H9 (cell line): ENCODE results near the gene TBC1D1. TPM values are rescaled to one million over a fixed set of nuclear protein-coding genes. Genes with fewer than 3 reads are reported as not detected.
A peak's percentile ranks its signal among the peaks of the same experiment; 100 is the strongest.

Experiments
- DNase-seq: peaks from one replicate; pipeline ENCODE4 v3.0.0-alpha.2; 2017
- H2AFZ ChIP-seq: one replicate; pipeline ENCODE4 v1.6.1; 2013; ENCODE audit warnings: mild to moderate bottlenecking, low read length, control low read depth, moderate library complexity
- H2AK5ac ChIP-seq: 2 replicates; pipeline ENCODE4 v1.6.1; 2013; ENCODE audit warnings: low read length, control low read depth, mixed read lengths; ENCODE audit not compliant: insufficient read length
- H2BK120ac ChIP-seq: one replicate; pipeline ENCODE4 v1.6.1; 2013; ENCODE audit warnings: low read depth, mild to moderate bottlenecking, low read length, control low read depth, inconsistent platforms; ENCODE audit not compliant: poor library complexity, severe bottlenecking
- H2BK12ac ChIP-seq: 2 replicates; pipeline ENCODE4 v1.6.1; 2013; ENCODE audit warnings: low read length, control low read depth, mixed read lengths, low read depth; ENCODE audit not compliant: insufficient read length
- H2BK15ac ChIP-seq: 2 replicates; pipeline ENCODE4 v1.6.1; 2013; ENCODE audit warnings: low read depth, low read length, control low read depth
- H2BK20ac ChIP-seq: one replicate; pipeline ENCODE4 v1.6.1; 2013; ENCODE audit warnings: low read depth, mild to moderate bottlenecking, low read length, control low read depth, inconsistent platforms; ENCODE audit not compliant: poor library complexity, severe bottlenecking
- H2BK5ac ChIP-seq: 2 replicates; pipeline ENCODE4 v1.6.1; 2013; ENCODE audit warnings: low read length, control low read depth, mixed read lengths; ENCODE audit not compliant: insufficient read length
- H3K14ac ChIP-seq: 2 replicates; pipeline ENCODE4 v1.6.1; 2013; ENCODE audit warnings: low read length, control low read depth; ENCODE audit not compliant: insufficient read depth
- H3K18ac ChIP-seq: 2 replicates; pipeline ENCODE4 v1.6.1; 2013; ENCODE audit warnings: low read depth, mild to moderate bottlenecking, mixed read lengths, low read length, control low read depth; ENCODE audit not compliant: insufficient read length
- H3K23ac ChIP-seq: 2 replicates; pipeline ENCODE4 v1.6.1; 2013; ENCODE audit warnings: low read length, control low read depth, mixed read lengths, low read depth; ENCODE audit not compliant: insufficient read length
- H3K23me2 ChIP-seq: 2 replicates; pipeline ENCODE4 v1.6.1; 2013; ENCODE audit warnings: low read depth, mild to moderate bottlenecking, mixed read lengths, low read length, control low read depth; ENCODE audit not compliant: insufficient read length, poor library complexity, severe bottlenecking
- H3K27ac ChIP-seq: 2 replicates; pipeline ENCODE4 v1.5.1; 2013; ENCODE audit warnings: low read length, control low read depth, mixed read lengths, low read depth; ENCODE audit not compliant: insufficient read length
- H3K27me3 ChIP-seq: 2 replicates; pipeline ENCODE4 v1.6.1; 2013; ENCODE audit warnings: low read length, control low read depth, inconsistent platforms; ENCODE audit not compliant: insufficient read depth
- H3K4ac ChIP-seq: 2 replicates; pipeline ENCODE4 v1.6.1; 2013; ENCODE audit warnings: low read depth, mild to moderate bottlenecking, control low read depth, inconsistent platforms, low read length, moderate library complexity
- H3K4me1 ChIP-seq: 2 replicates; pipeline ENCODE4 v1.6.1; 2013; ENCODE audit warnings: low read length, control low read depth, inconsistent platforms; ENCODE audit not compliant: insufficient read depth
- H3K4me2 ChIP-seq: 2 replicates; pipeline ENCODE4 v1.6.1; 2013; ENCODE audit warnings: low read length, control low read depth, mixed read lengths; ENCODE audit not compliant: insufficient read length, insufficient read depth
- H3K56ac ChIP-seq: 2 replicates; pipeline ENCODE4 v1.6.1; 2013; ENCODE audit warnings: low read depth, mild to moderate bottlenecking, mixed read lengths, low read length, control low read depth; ENCODE audit not compliant: insufficient read length
- H3K79me1 ChIP-seq: 2 replicates; pipeline ENCODE4 v1.6.1; 2013; ENCODE audit warnings: low read depth, mild to moderate bottlenecking, moderate library complexity, low read length, control low read depth, inconsistent platforms; ENCODE audit not compliant: insufficient read depth, poor library complexity, severe bottlenecking
- H3K79me2 ChIP-seq: 2 replicates; pipeline ENCODE4 v1.6.1; 2013; ENCODE audit warnings: low read length, control low read depth, inconsistent platforms; ENCODE audit not compliant: insufficient read depth
- H3K9ac ChIP-seq: 2 replicates; pipeline ENCODE4 v1.6.1; 2013; ENCODE audit warnings: low read length, control low read depth, mixed read lengths; ENCODE audit not compliant: insufficient read length; ENCODE audit errors: extremely low read depth
- H3K9me3 ChIP-seq: one replicate; pipeline ENCODE4 v1.6.1; 2013; ENCODE audit warnings: low read depth, low read length, inconsistent platforms; ENCODE audit not compliant: control insufficient read depth
- H3T11ph ChIP-seq: one replicate; pipeline ENCODE4 v1.6.1; 2013; ENCODE audit warnings: mild to moderate bottlenecking, low read length, control low read depth, inconsistent platforms
- H4K20me1 ChIP-seq: one replicate; pipeline ENCODE4 v1.6.1; 2013; ENCODE audit not compliant: control insufficient read depth, insufficient read length, insufficient read depth
- H4K5ac ChIP-seq: 2 replicates; pipeline ENCODE4 v1.6.1; 2013; ENCODE audit warnings: low read depth, mild to moderate bottlenecking, mixed read lengths, low read length, control low read depth; ENCODE audit not compliant: insufficient read length
- H4K8ac ChIP-seq: replicated peaks from 2 replicates; pipeline ENCODE4 v1.6.1; 2013; ENCODE audit warnings: low read length, control low read depth, mixed read lengths, low read depth; ENCODE audit not compliant: insufficient read length
- H4K91ac ChIP-seq: 2 replicates; pipeline ENCODE4 v1.6.1; 2013; ENCODE audit warnings: low read depth, mild to moderate bottlenecking, moderate library complexity, mixed read lengths, low read length, control low read depth; ENCODE audit not compliant: insufficient read length
- H3K27ac Mint-ChIP-seq, 3 experiments: 2 replicates in 2 of 3; 3 replicates in 1 of 3; pipeline ENCODE4 v1.8.0; 2020 to 2021; ENCODE audit warnings: mixed read lengths in 3 of 3, mild to moderate bottlenecking in 1 of 3, moderate library complexity in 1 of 3
- H3K27me3 Mint-ChIP-seq: 2 replicates; pipeline ENCODE4 v1.8.0; 2021; ENCODE audit warnings: low read depth, mild to moderate bottlenecking, moderate library complexity, mixed read lengths
- H3K36me3 Mint-ChIP-seq, 3 experiments: 2 replicates in 2 of 3; 3 replicates in 1 of 3; pipeline ENCODE4 v1.8.0; 2020 to 2021; ENCODE audit warnings: low read depth in 3 of 3, mixed read lengths in 3 of 3; ENCODE audit not compliant: insufficient read depth in 1 of 3
- H3K4me1 Mint-ChIP-seq, 2 experiments: 2 replicates each; pipeline ENCODE4 v1.8.0; 2020; ENCODE audit warnings: mixed read lengths in 2 of 2
- H3K4me3 Mint-ChIP-seq, 2 experiments: 2 replicates in 1 of 2; 3 replicates in 1 of 2; pipeline ENCODE4 v1.8.0; 2020 to 2021; ENCODE audit warnings: mild to moderate bottlenecking in 2 of 2, mixed read lengths in 2 of 2, moderate library complexity in 1 of 2
- H3K9me3 Mint-ChIP-seq, 2 experiments: 2 replicates in 1 of 2; 3 replicates in 1 of 2; pipeline ENCODE4 v1.8.0; 2020; ENCODE audit warnings: mild to moderate bottlenecking in 2 of 2, mixed read lengths in 2 of 2, moderate library complexity in 1 of 2
- CTCF ChIP-seq: fragments of 200-600 bp; sonication (generic); conservative IDR thresholded peaks from 3 replicates; pipeline ENCODE4 v1.8.0; 2021; ENCODE audit warnings: antibody characterized with exemption, mild to moderate bottlenecking
- WGBS: extraction: QIAGEN DNeasy Blood & Tissue Kit; methylation state at CpG from one replicate; pipeline ENCODE4 v1.1.7; 2013; ENCODE audit warnings: missing lambda C conversion rate, low lambda C conversion rate, mixed read lengths; ENCODE audit not compliant: insufficient read length; ENCODE audit errors: extremely low coverage; 5-methylcytosine and 5-hydroxymethylcytosine counted together
- total RNA-seq: library from RNA; stranded (reverse); gene quantifications from 2 replicates; pipeline ENCODE4 v1.2.1, GENCODE V29; 2021

TBC1D1 gene
- total RNA-seq, 1 experiment from 2014 or later = 109 TPM

DNA sequence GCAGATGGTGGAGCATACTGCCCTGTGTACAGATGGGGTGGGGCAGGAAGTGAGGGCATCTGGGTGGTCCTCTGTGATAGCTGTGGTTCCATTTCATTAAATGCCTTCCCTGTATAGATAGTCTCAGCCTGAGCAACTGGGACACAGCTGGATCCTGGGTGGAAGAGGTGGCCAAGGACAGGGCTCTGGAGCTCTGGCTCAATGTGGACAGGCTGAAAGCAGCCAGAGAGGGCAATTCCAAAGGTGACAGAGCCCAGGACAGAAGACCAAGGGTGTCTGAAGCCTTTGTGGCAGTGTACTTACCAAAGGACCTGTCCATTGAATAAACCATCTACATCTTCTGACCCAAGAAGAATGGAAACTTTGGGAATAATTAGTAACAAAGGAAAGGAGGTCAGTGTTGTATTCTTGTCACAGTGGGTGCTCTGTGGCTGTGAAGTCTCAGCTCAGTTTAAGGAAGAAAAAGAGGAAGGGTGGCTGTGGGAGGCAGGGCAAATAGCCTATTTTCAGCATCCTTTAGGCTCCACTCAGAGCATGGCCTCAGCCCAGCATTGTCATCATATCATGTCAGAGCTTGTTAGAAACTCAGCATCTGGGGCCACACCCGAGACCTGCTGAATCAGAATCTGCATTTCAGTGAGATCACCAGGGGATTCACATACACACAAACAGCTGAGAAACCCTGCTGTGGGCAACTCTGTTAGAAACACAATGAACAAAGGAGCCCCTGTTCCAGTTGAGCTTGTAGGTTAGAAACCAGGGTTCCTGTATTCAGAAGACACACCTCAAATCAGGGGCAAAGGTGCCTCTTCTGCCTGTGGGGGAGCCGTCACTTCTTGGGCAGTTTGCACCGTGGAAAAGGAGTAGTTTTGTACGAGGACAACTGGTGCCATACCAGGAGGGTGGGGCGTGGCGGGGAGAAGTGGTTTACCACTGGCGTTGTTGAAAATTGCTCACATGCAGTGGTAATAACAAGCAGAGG is 237.9 kb downstream of the TBC1D1 start:
- Mint-ChIP-seq H3K9me3 (no peaks in the 10 kb centered on the region; a peak in 1 of 5 replicates), H3K4me1 (peaks cover 41 to 51% of the 10 kb centered on the region in 2 experiments)
- H3K9ac ChIP-seq = no peak overlapping the region

More for the DNA sequence above, 237.9 kb downstream of the TBC1D1 start:
- H3T11ph ChIP-seq = no peak overlapping the region
- Mint-ChIP-seq H3K4me3 (peak overlapping the region; percentile 9 to 28; a peak in 1 of 5 replicates), H3K36me3 (peaks cover 13 to 36% (median 24%) of the 10 kb centered on the region in 3 experiments), H3K27ac (peak overlapping the region in 1 of 3 experiments; percentile 24; a peak in 2 of 7 replicates), H3K27me3 (peaks cover 89% of the 10 kb centered on the region)
- no peaks in the 10 kb centered on the region; the same call in none of the 2 replicates for H3K4me1 ChIP-seq
- H2BK20ac ChIP-seq = no peak overlapping the region
- no peaks in the 10 kb centered on the region for H4K20me1 ChIP-seq
- H3K23me2 ChIP-seq = no peaks in the 10 kb centered on the region
- H2BK12ac ChIP-seq = peak overlapping the region; percentile 29
- DNase-seq = peak; percentile 74
- H3K14ac ChIP-seq = no peak overlapping the region
- no peak overlapping the region for H3K4me2 ChIP-seq
- H4K5ac ChIP-seq = no peak overlapping the region
- TF ChIP-seq CTCF = no peak
- H3K27ac ChIP-seq = no peak overlapping the region
- no peak overlapping the region for H2AFZ ChIP-seq
- no peak overlapping the region for H3K23ac ChIP-seq
- H4K8ac ChIP-seq = no peak overlapping the region
- no peak overlapping the region for H4K91ac ChIP-seq
- H2BK120ac ChIP-seq = no peak overlapping the region
- H3K4ac ChIP-seq = no peak overlapping the region
- no peaks in the 10 kb centered on the region for H3K79me2 ChIP-seq
- no peaks in the 10 kb centered on the region for H3K79me1 ChIP-seq
- no peak overlapping the region for H2AK5ac ChIP-seq
- no peaks in the 10 kb centered on the region for H3K9me3 ChIP-seq
- H3K56ac ChIP-seq = no peak overlapping the region
- no peak overlapping the region for H2BK5ac ChIP-seq
- H3K27me3 ChIP-seq = peaks cover 15% of the 10 kb centered on the region; the same call in 1 of the 2 replicates
- H3K18ac ChIP-seq = peak overlapping the region; percentile 14
- H2BK15ac ChIP-seq = no peak overlapping the region
- no CpG with 5 or more reads among the region's 7 CpGs for WGBS
